ENCODE measurements around the gene TMOD1.

Gene TMOD1

DNA sequence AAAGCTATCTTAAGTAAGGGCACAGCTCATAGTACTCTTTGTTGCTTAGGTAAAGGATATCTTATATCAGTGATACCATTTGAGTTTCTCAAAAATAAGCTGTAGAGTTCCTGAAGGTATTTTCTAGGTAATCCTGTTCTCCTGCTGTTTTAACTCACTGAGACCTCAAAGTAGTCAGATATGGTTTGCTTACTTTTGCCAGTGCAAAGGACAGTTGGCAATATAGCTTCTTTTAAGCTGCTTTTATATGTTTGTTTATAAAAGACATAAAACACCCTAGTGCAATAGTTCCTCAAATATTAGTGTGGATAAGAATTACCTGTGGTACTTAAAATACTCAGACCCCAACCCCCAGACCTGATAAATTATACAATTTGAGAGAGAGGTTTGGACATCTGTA is 144.3 kb downstream of the TMOD1 start (continued):
- TF ChIP-seq, protein P1, sequence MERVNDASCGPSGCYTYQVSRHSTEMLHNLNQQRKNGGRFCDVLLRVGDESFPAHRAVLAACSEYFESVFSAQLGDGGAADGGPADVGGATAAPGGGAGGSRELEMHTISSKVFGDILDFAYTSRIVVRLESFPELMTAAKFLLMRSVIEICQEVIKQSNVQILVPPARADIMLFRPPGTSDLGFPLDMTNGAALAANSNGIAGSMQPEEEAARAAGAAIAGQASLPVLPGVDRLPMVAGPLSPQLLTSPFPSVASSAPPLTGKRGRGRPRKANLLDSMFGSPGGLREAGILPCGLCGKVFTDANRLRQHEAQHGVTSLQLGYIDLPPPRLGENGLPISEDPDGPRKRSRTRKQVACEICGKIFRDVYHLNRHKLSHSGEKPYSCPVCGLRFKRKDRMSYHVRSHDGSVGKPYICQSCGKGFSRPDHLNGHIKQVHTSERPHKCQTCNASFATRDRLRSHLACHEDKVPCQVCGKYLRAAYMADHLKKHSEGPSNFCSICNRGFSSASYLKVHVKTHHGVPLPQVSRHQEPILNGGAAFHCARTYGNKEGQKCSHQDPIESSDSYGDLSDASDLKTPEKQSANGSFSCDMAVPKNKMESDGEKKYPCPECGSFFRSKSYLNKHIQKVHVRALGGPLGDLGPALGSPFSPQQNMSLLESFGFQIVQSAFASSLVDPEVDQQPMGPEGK (CRISPR knock-in tag; IDR thresholded peaks at IDR 0.05; ENCODE audit: borderline replicate concordance) = no peak
- TF ChIP-seq PPARA (CRISPR knock-in tag; IDR thresholded peaks at IDR 0.05; ENCODE audit: borderline replicate concordance) = no peak

DNA sequence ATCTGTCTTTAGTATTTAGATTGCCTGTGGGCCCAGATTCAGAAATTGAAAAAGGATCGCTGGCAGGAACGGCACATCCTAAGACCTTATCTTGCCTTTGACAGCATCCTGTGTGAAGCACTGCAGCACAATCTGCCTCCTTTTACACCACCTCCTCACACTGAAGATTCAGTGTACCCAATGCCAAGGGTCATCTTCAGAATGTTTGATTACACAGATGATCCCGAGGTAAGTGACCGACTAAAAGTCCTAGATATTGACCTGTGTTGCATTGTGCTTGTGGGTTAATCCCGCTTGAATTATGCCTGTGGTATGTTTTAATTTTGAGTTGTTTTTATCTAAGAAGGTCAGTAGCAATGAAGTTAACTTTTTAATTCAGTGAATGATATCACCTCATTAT is 146.5 kb downstream of the TMOD1 start:
- TF ChIP-seq ARNTL (CRISPR knock-in tag; IDR thresholded peaks at IDR 0.05; ENCODE audit: borderline replicate concordance, low read depth) = no peak
- TF ChIP-seq ZNF565 (CRISPR knock-in tag; conservative IDR thresholded peaks at IDR 0.05; ENCODE audit: low read depth) = no peak
- ATAC-seq = no peak

All from SK-N-SH treated with all-trans-retinoic acid at 6 μM for 48 hours (cell line).